ENCODE measurements around the gene KATNIP. TPM values are rescaled to one million over a fixed set of nuclear protein-coding genes. Genes with fewer than 3 reads are reported as not detected.

The KATNIP gene
- total RNA-seq, 1 experiment from 2014 or later: 8.3 TPM

DNA sequence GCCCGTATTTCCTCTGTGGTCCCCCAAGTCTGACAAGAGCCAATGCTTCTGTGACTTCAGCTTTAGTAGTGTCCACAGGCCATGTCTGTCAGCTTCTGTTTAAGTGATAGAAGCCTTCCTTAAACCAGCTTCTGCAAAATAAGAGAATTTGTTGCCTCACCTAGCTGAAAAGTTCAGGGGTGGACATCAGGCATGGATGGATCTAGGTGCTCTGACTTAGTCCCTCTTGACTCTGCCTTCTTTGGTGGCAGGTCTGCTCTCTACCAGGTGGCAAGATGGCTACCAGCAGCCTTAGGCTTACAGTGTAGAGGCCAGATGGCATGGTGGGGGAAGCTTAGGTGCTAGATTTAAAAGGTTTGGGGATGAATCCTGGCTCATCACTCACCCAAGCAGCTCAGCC is 33.7 kb downstream of the KATNIP start:
- H3K36me3 ChIP-seq (replicated peaks; ENCODE audit: control insufficient read depth, insufficient read depth, low read length): no peaks in the 10 kb centered on the region

DNA sequence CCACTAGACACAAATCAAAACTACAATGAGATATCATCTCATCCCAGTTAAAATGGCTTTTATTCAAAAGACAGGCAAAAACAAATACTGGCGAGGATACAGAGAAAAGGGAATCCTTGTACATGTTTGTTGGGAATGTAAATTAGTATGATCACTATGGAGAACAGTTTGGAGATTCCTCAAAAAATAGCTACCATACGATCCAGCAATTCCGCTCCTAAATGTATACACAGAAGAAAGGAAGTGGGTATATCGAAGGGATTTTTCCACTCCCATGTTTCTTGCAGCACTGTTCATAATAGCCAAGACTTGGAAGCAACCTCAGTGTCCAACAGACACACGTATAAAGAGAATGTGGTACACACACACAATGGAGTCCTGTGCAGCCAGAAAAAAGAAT is 35.3 kb downstream of the KATNIP start:
- H3K4me3 ChIP-seq (ENCODE audit: insufficient read depth, low read depth, low read length): no peak overlapping the region
- no peak for DNase-seq
- no peaks in the 10 kb centered on the region for H3K36me3 ChIP-seq (replicated peaks; ENCODE audit: control insufficient read depth, insufficient read depth, low read length)
- H3K27me3 ChIP-seq (ENCODE audit: control insufficient read depth, insufficient read depth, low read length): no peaks in the 10 kb centered on the region

More for the DNA sequence above, 33.7 kb downstream of the KATNIP start:
- no peak for DNase-seq
- no peak overlapping the region for H3K4me3 ChIP-seq (ENCODE audit: insufficient read depth, low read depth, low read length)
- H3K27me3 ChIP-seq (ENCODE audit: control insufficient read depth, insufficient read depth, low read length): no peaks in the 10 kb centered on the region

DNA sequence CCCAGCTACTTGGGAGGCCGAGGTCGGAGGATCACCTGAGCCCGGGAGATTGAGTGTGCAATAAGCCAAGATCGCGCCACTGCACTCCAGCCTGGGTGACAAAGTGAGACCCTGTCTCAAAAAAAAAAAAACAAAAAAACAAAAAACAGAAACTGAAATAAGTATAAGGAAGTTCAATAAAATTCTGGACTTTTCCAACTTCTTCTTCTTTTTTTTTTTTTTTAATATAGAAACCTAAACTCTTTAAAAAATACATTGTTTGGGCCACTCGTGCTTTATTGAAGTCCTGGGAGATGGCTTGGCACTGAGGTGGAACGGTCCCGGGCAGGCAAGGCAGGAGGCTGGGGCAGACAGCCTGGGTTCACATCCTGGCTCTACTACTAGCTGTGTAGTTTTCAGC is 36.8 kb downstream of the KATNIP start:
- no peak overlapping the region for H3K4me3 ChIP-seq (ENCODE audit: insufficient read depth, low read depth, low read length)
- H3K27me3 ChIP-seq (ENCODE audit: control insufficient read depth, insufficient read depth, low read length): no peaks in the 10 kb centered on the region
- no peaks in the 10 kb centered on the region for H3K36me3 ChIP-seq (replicated peaks; ENCODE audit: control insufficient read depth, insufficient read depth, low read length)
- no peak for DNase-seq

GRCh38 chr16:27588057-27588456 is 38.1 kb downstream of the KATNIP start:
- H3K36me3 ChIP-seq (replicated peaks; ENCODE audit: control insufficient read depth, insufficient read depth, low read length): no peaks in the 10 kb centered on the region
- H3K4me3 ChIP-seq (ENCODE audit: insufficient read depth, low read depth, low read length): no peak overlapping the region
- no peak for DNase-seq
- no peaks in the 10 kb centered on the region for H3K27me3 ChIP-seq (ENCODE audit: control insufficient read depth, insufficient read depth, low read length)

- no peaks in the 10 kb centered on the region for H3K27me3 ChIP-seq (ENCODE audit: control insufficient read depth, insufficient read depth, low read length)
- no peak for DNase-seq
- H3K36me3 ChIP-seq (replicated peaks; ENCODE audit: control insufficient read depth, insufficient read depth, low read length): no peaks in the 10 kb centered on the region
- H3K4me3 ChIP-seq (ENCODE audit: insufficient read depth, low read depth, low read length): no peak overlapping the region
Observed at GRCh38 chr16:27591837-27592236, 41.9 kb downstream of the KATNIP start.

GRCh38 chr16:27595475-27595874 is 45.5 kb downstream of the KATNIP start:
- Histone ChIP-seq H3K27me3 (ENCODE audit: control insufficient read depth, insufficient read depth, low read length) (no peaks in the 10 kb centered on the region), H3K36me3 (replicated peaks; ENCODE audit: control insufficient read depth, insufficient read depth, low read length) (no peaks in the 10 kb centered on the region), H3K4me3 (ENCODE audit: insufficient read depth, low read depth, low read length) (no peak overlapping the region)
- no peak for DNase-seq

- Histone ChIP-seq H3K4me3 (ENCODE audit: insufficient read depth, low read depth, low read length) (no peak overlapping the region), H3K36me3 (replicated peaks; ENCODE audit: control insufficient read depth, insufficient read depth, low read length) (no peaks in the 10 kb centered on the region), H3K27me3 (ENCODE audit: control insufficient read depth, insufficient read depth, low read length) (no peaks in the 10 kb centered on the region)
- no peak for DNase-seq
Observed at GRCh38 chr16:27595993-27596392, 46.0 kb downstream of the KATNIP start.

DNA sequence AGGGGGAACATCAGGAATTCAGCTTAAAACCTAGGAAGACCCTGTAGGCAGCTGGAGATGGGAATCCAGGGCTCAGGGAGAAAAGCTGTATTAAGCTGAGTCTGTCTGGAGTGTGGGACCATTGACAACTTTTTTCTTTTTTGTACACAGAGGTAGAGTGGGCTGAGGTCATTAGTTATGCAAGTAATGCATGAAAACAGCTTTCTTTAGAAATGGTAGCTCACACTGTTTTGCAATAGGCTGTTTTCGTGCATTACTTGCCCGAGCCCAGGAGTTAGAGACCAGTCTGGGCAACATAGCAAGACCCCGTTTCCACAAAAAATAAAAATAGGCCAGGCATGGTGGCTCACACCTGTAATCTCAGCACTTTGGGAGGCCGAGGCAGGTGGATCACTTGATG is 46.5 kb downstream of the KATNIP start:
- no peak for DNase-seq
- no peak overlapping the region for H3K4me3 ChIP-seq (ENCODE audit: insufficient read depth, low read depth, low read length)
- H3K36me3 ChIP-seq (replicated peaks; ENCODE audit: control insufficient read depth, insufficient read depth, low read length): no peaks in the 10 kb centered on the region
- no peaks in the 10 kb centered on the region for H3K27me3 ChIP-seq (ENCODE audit: control insufficient read depth, insufficient read depth, low read length)

DNA sequence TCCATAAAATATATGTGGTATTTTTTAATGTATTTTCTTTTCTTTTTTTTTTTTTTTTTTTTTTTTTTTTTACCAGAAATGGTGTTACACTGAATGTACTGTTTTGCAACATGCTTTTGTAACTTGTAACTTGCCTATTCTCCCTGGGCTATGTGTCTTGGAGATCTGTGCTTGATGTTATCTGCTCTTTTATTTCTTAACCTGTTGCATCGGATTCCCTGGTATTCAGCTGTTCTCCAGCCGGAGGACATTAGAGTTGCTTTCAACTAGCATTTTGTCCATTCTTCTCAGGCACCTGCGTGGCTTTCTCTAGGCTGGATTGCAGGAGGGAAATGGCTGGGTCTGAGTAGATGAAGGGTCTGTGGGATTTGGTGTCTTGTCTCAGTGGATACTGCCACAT is 47.4 kb downstream of the KATNIP start:
- H3K27me3 ChIP-seq (ENCODE audit: control insufficient read depth, insufficient read depth, low read length): no peaks in the 10 kb centered on the region
- no peak overlapping the region for H3K4me3 ChIP-seq (ENCODE audit: insufficient read depth, low read depth, low read length)
- no peak for DNase-seq
- H3K36me3 ChIP-seq (replicated peaks; ENCODE audit: control insufficient read depth, insufficient read depth, low read length): no peaks in the 10 kb centered on the region

GRCh38 chr16:27598220-27598619 is 48.3 kb downstream of the KATNIP start:
- DNase-seq: no peak
- no peak overlapping the region for H3K4me3 ChIP-seq (ENCODE audit: insufficient read depth, low read depth, low read length)
- H3K36me3 ChIP-seq (replicated peaks; ENCODE audit: control insufficient read depth, insufficient read depth, low read length): no peaks in the 10 kb centered on the region
- no peaks in the 10 kb centered on the region for H3K27me3 ChIP-seq (ENCODE audit: control insufficient read depth, insufficient read depth, low read length)

DNA sequence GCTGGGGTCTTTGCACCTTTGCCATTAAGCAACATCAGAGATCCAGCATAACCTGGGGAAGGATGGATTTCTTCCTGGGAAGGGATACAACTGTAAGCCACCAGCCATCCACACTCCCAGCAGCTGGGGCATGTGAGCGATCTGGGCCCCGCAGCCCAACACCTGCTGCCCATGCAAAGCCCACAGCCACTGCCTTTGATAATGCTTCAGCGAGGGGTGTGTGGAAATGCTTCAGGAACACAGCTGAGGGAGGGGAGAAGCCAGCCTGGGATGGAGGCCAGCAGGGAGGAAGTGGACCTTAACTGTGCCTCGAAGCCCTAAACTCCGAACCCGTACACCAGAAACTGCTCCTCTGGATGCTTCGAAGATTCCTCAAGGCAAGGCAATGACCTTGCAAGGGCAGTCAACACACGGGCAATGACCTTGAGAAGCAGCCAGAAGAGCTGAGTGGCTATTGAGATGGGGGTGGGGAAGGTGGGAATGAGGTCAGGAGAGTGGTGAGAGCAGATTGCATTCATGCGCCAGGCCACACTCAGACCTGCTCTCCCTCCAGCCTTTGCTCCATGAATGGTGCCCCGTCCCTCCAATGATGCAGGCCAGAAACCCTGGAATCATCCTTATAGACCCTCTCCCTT is 49.1 kb downstream of the KATNIP start:
- no peak overlapping the region for H3K4me3 ChIP-seq (ENCODE audit: insufficient read depth, low read depth, low read length)
- H3K27me3 ChIP-seq (ENCODE audit: control insufficient read depth, insufficient read depth, low read length): no peaks in the 10 kb centered on the region
- DNase-seq: peak; percentile 2
- no peaks in the 10 kb centered on the region for H3K36me3 ChIP-seq (replicated peaks; ENCODE audit: control insufficient read depth, insufficient read depth, low read length)

DNA sequence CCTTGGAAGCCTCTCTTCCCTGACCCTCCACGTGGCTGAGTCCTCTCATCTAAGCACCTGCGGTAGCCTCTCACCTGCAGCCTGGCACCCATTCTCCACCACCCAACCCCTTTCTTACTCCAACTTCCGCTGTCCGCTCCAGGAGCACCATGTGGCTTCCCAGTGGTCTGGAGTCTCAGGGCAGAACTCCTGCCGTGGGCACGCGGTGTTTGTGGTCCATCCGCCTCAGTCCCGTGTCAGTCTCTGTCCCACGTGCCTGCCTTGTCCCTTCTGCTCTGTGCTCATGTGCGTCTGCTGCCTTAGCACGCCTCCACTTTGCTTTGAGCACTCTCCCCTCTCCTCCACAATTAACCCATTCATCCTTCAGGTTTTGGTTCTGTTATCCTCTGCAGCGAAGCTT is 49.7 kb downstream of the KATNIP start:
- Histone ChIP-seq H3K36me3 (replicated peaks; ENCODE audit: control insufficient read depth, insufficient read depth, low read length) (no peaks in the 10 kb centered on the region), H3K4me3 (ENCODE audit: insufficient read depth, low read depth, low read length) (no peak overlapping the region), H3K27me3 (ENCODE audit: control insufficient read depth, insufficient read depth, low read length) (no peaks in the 10 kb centered on the region)
- no peak for DNase-seq

Other genes starting within 250 kb of the KATNIP start
- gene IL4R, start 236.2 kb upstream of the KATNIP start, total RNA-seq (2014; rRNA removed; shearing (Covaris generic)): 17.5 and 29.0 TPM in 2 replicates
- gene IL21R, start 148.0 kb upstream of the KATNIP start, total RNA-seq (2014; rRNA removed; shearing (Covaris generic)): 0.07 and 0.73 TPM in 2 replicates
- gene GTF3C1, start 231 bp upstream of the KATNIP start, total RNA-seq (2014; rRNA removed; shearing (Covaris generic)): 107 TPM in 2 replicates

Data from H7 (cell line).